Uterus (tissue), 2 donors: ENCODE data around the gene S100A2.

ENCODE experiments used
- POLR2A ChIP-seq, 2 donors: fragments of 450-650 bp; IDR thresholded peaks; one replicate each; pipeline ENCODE4 v1.6.1; 2016; ENCODE audit warnings: antibody characterized with exemption in 2 of 2, mild to moderate bottlenecking in 1 of 2, moderate library complexity in 1 of 2
- TF ChIP-seq, protein P1 (sequence below), 4 experiments: fragments of 200-600 bp in 2 of 4; fragments of 450-650 bp in 2 of 4; sonication (generic) in 2 of 4; IDR thresholded peaks; one replicate each; pipeline ENCODE4 v1.5.1; 2016 to 2019; ENCODE audit warnings: antibody characterized with exemption in 4 of 4, mild to moderate bottlenecking in 2 of 4, moderate library complexity in 1 of 4

DNA sequence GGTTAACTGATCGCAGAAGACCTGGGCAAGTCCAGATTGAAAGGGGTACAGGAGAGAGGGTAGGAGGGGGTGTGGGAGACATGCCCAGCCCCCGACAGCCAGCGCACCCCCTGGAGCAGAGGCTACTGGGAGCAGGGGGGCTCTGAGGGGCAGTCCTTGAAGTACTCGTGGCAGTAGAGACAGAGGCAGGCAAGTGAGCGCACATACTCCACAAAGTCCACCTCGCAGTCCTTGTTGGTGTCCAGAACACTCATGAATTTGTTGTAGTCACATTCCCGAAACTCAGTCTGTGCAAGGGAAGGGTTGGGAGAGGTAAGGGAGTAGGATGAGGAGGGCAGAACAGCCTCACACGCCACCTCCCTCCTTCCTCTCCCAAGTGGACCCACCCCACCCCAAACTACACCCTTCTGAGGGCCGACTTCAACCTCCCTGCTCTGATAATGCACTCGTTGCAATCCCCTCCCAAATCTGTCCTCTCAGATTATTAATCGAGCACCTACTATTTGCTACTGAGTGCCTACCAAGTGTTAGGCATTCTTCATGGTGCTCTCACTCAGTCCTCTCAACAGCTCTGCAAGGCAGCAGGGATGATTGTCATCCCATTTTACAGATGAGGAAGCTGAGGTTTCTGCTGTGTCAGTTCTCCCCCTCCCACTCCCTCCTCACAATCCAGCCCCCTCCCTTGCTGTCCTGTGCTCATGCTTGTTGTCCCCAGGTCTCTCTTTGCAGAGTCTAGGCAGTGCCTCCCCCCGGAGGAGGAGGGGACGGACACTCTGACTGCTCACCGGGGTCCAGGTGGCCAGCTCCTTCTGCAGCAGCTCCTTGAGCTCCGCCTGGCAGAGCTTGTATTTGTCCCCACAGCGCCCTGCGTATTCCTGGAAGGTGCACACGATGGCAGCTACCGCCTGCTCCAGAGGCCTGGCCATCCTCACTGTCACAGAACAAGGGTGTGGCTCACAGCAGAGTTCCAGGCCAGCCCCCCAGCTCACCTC is 17.8 kb downstream of the S100A2 start:
- TF ChIP-seq, protein P1, sequence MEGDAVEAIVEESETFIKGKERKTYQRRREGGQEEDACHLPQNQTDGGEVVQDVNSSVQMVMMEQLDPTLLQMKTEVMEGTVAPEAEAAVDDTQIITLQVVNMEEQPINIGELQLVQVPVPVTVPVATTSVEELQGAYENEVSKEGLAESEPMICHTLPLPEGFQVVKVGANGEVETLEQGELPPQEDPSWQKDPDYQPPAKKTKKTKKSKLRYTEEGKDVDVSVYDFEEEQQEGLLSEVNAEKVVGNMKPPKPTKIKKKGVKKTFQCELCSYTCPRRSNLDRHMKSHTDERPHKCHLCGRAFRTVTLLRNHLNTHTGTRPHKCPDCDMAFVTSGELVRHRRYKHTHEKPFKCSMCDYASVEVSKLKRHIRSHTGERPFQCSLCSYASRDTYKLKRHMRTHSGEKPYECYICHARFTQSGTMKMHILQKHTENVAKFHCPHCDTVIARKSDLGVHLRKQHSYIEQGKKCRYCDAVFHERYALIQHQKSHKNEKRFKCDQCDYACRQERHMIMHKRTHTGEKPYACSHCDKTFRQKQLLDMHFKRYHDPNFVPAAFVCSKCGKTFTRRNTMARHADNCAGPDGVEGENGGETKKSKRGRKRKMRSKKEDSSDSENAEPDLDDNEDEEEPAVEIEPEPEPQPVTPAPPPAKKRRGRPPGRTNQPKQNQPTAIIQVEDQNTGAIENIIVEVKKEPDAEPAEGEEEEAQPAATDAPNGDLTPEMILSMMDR (IDR thresholded peaks at IDR 0.05), result no peak
- TF ChIP-seq POLR2A (IDR thresholded peaks at IDR 0.05), result no peak
